Stimulated activated CD4-positive, alpha-beta T cell treated with anti-CD3 and anti-CD28 coated beads, Interleukin-12 subunit alpha, Interleukin-12 subunit beta, amount 100 ng/mL, for 48 hours (primary cell): Measurements from ENCODE around the gene BAHCC1.

Experiments used
- DNase-seq, 3 donors: peaks; one replicate each; pipeline ENCODE4 v3.0.0-alpha.2; 2020; ENCODE audit warnings: low read depth in 2 of 3, low spot score in 1 of 3

The BAHCC1 gene

GRCh38 chr17:81459224-81459623 lies 64.0 kb downstream of the BAHCC1 start:
- DNase-seq = no peak

- no peak for DNase-seq
These were observed 64.6 kb downstream of the BAHCC1 start for GRCh38 chr17:81459864-81460263.

- DNase-seq = no peak
These were observed 65.7 kb downstream of the BAHCC1 start for GRCh38 chr17:81460856-81461460.

- no peak for DNase-seq
These were observed 66.6 kb downstream of the BAHCC1 start for GRCh38 chr17:81461607-81462500.

GRCh38 chr17:81462506-81463125 lies 67.4 kb downstream of the BAHCC1 start:
- DNase-seq = no peak

- no peak for DNase-seq
These were observed 68.2 kb downstream of the BAHCC1 start for GRCh38 chr17:81463506-81463905.

- DNase-seq = no peak
These were observed 69.3 kb downstream of the BAHCC1 start for GRCh38 chr17:81464586-81464985.

- DNase-seq = no peak
These were observed 70.7 kb downstream of the BAHCC1 start for GRCh38 chr17:81465910-81466309.

GRCh38 chr17:81466564-81467472 lies 71.6 kb downstream of the BAHCC1 start:
- DNase-seq = no peak

GRCh38 chr17:81468111-81468769 lies 73.0 kb downstream of the BAHCC1 start:
- no peak for DNase-seq

GRCh38 chr17:81468770-81469121 lies 73.5 kb downstream of the BAHCC1 start:
- DNase-seq = no peak

- no peak for DNase-seq
These were observed 74.0 kb downstream of the BAHCC1 start for GRCh38 chr17:81469266-81469665.

- no peak for DNase-seq
These were observed 75.2 kb downstream of the BAHCC1 start for GRCh38 chr17:81470270-81470943.

GRCh38 chr17:81470944-81471817 lies 75.9 kb downstream of the BAHCC1 start:
- DNase-seq = no peak

- DNase-seq = peak in 1 of 3 donors; percentile 36
These were observed 76.7 kb downstream of the BAHCC1 start for GRCh38 chr17:81471818-81472456.

- DNase-seq = no peak
These were observed 77.8 kb downstream of the BAHCC1 start for GRCh38 chr17:81473019-81473418.

GRCh38 chr17:81474958-81475357 lies 79.7 kb downstream of the BAHCC1 start:
- DNase-seq = no peak

- no peak for DNase-seq
These were observed 80.8 kb downstream of the BAHCC1 start for GRCh38 chr17:81476097-81476496.

GRCh38 chr17:81476635-81477034 lies 81.4 kb downstream of the BAHCC1 start:
- no peak for DNase-seq
